Germinal center (tissue), 1 donor: ENCODE results near the gene LRRC18.

ENCODE experiments used
- DNase-seq: peaks from one replicate; pipeline ENCODE4 v3.0.0; 2012; ENCODE audit warnings: mixed read lengths, low spot score

LRRC18 gene

GRCh38 chr10:48939790-48940325, at the start of gene LRRC18:
LRRC18 (minus strand) TSS chr10:48939840; CDS start chr10:48914155, 25,685 bp downstream.
- DNase-seq: no peak

DNA sequence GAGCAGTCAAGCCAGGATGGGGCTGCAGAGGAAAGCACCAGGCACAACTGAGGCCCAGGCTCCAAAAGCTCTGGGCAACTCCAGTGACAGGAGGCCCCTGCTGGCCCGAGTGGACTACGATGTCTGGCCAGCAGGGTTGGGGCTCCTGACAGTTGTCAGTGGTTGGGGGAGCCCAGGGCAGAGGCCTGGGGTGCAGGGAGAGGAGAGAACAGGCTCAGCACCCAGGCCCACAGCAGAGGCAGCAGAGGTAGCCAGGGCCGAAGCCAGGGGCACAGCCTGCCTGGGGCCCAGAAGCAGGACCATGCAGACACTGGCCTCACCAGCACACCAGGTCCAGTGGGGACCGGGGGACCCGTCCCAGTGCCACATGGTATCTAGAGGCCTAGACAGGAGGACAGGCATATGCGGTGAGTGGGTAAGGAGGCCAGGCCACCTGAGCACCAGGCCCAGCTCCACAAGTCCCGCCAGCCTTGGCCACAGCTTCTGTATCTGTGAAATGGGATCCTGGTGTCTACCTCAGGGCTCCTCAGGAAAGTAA, 46.0 kb upstream of the LRRC18 start:
- no peak for DNase-seq

GRCh38 chr10:48983648-48984351, 44.2 kb upstream of the LRRC18 start:
- DNase-seq: no peak

GRCh38 chr10:48982584-48982983, 42.9 kb upstream of the LRRC18 start:
- DNase-seq: no peak

GRCh38 chr10:48981310-48981907, 41.8 kb upstream of the LRRC18 start:
- DNase-seq: peak; percentile 41

DNA sequence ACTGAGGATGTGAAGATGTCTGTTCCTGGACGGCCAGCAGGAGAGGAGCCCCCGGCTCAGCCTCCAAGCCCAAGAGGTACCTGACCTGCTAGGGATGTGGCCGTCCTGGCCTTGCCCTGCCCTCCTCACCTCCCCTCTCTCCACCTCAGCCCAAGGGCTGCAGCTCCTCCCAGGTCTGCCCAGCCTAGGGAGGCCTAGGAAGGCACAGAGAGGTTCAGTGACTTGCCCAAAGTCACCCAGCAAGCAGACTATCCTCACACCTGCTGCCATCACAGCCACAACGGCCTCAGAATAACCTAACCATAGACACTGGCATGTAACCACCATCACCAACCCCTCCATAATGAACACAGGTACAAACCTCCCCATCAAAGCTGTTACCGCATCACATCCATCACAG, 38.7 kb upstream of the LRRC18 start:
- DNase-seq: no peak

- no peak for DNase-seq
Measured at GRCh38 chr10:48976196-48976595, 36.6 kb upstream of the LRRC18 start.

DNA sequence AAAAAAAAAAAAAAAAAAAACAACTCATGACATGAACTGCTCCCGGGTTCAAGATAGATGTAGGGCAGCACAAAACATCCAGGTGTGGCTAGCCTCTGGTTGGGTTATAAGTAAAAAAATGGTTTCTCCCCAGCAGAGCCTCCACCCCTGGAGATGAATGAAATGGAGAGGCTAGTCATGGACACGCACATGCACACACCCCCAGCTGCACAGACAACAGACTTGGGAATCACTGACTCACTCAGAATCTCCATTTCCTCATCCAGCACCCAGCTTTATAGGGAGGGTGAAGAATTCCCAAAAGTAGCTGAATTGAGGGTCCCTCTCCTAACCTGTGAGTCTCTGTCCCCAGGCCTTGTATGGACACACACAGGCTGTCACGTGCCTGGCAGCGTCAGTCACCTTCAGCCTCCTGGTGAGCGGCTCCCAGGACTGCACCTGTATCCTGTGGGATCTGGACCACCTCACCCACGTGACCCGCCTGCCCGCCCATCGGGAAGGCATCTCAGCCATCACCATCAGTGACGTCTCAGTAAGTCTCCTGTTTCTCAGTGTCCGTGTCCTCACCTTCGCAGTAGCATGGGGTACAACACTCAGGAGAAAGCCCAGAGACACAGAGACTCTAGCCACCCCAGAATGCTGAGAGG, 35.0 kb upstream of the LRRC18 start:
- no peak for DNase-seq

GRCh38 chr10:48973065-48973464, 33.4 kb upstream of the LRRC18 start:
- no peak for DNase-seq

GRCh38 chr10:48970654-48971053, 31.0 kb upstream of the LRRC18 start:
- no peak for DNase-seq

DNA sequence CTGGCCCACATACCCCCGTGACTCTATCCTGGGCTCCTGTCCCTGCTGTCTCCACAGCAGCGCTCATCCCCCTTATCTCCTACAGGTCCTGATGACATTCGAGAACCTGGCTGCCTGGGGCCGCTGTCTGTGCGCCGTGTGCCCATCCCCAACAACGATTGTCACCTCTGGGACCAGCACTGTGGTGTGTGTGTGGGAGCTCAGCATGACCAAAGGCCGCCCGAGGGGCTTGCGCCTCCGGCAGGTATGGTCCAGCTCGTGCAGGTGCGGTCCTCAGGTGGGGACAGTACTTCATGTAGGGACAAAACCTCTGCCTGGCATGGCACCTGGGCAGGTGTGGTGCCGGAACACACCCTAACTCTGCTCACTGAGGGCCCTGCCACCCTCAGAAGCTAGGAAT, 30.4 kb upstream of the LRRC18 start:
- DNase-seq: no peak

- no peak for DNase-seq
Measured at GRCh38 chr10:48968036-48968435, 28.4 kb upstream of the LRRC18 start.

GRCh38 chr10:48965460-48965859, 25.8 kb upstream of the LRRC18 start:
- DNase-seq: no peak

- no peak for DNase-seq
Measured at GRCh38 chr10:48964038-48964437, 24.4 kb upstream of the LRRC18 start.

- no peak for DNase-seq
Measured at GRCh38 chr10:48958598-48959190, 19.1 kb upstream of the LRRC18 start.

DNA sequence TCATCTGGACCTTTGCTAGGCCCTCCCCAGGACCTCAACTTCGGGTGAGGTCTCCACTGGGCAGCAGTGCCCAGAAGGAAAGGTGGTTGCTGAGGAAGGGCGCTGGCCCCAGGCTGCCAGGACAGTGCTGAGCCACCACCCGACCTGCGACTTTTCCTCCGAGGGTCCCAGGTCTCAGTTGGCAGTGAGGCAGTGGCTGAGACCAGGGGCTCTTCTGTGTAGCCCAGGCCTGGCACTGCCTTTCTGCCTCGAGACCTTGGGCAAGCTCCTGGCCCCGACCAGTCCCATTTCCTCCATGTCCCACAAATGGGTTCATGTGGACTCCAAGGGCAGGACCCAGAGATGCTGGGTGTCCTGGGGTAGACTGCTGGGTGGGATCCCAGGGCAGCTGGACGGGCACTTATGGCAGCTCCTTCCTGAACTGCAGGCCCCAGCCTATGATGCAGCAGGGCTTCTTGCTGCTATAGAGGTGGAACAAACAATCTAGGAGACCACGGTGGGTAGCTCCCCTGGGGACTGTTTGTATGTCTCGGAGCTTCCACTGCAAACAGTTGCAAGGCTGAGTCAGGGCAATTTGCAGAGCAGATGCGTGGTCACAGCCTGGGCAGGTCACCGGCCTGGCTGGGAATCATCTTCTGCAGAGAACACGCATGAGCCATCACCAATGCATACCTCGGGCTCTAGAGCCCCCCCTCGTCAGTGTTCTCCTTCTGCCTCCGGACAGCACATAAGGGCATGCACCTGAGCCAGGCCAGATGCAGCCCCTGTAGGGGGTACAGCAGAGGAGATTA, 17.9 kb upstream of the LRRC18 start:
- DNase-seq: no peak

- no peak for DNase-seq
Measured at GRCh38 chr10:48951707-48952106, 12.1 kb upstream of the LRRC18 start.

DNA sequence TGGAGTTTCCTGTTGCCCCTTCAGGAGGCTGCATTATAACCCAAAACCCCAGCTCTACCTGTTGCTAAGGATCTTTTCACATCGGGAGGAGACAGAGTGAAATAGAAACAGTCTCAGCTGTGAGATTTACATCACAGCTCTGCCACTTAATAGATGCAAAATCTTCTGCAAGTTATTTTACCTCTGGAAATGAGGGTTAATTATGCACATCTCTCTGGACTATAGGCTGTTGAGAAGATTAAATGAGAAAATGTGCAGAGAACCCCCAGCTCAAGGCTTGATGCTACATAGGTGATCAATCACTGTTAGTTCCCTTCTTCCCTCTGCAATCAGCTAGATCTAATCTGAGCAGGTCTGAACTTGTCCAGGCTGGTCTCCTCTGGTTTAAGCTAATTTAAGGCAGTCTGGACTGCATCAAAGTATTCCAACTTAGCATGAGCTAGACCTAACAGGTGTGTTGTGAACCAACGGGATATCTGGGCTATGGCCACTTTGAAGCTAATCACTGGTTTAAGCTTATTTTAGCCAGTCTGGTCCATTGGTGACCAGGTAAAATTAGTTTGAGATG, 8.9 kb upstream of the LRRC18 start:
- DNase-seq: no peak

DNA sequence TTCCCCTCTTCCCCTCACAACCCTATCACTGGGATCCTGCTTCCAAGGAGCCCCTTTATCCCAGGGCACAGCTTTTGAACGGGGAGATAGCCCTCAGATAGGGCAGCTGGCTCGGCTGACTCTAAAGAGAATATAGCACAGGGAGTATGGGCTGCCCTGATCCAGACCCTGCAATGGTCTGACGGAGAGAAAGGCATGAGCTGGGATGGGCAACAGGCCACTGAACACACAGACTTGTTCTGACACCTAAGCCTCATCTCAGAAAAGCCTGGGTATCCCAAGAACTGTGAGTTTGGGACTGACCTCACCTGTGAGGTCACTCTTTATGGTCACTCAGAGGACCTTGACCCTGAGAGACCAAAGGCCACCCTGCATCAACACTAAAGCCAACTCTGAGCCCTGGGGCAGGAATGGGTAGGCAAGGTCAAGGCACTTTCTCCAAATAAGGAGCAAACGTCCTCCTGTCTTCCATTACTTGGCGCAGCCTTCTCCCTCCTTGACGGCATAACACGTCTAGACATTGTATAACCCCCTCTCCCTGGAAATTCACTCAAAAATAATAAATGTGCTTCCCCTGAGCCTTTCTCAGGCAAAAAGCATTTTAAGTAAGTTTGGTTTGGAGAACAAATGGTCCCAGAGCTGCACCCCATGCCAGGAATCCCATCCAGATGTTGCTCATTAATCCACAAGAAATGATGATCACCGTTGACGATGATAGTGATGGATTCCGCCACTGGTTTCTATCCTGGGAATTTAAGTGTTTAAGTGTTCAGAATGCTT, 8.2 kb upstream of the LRRC18 start:
- no peak for DNase-seq

DNA sequence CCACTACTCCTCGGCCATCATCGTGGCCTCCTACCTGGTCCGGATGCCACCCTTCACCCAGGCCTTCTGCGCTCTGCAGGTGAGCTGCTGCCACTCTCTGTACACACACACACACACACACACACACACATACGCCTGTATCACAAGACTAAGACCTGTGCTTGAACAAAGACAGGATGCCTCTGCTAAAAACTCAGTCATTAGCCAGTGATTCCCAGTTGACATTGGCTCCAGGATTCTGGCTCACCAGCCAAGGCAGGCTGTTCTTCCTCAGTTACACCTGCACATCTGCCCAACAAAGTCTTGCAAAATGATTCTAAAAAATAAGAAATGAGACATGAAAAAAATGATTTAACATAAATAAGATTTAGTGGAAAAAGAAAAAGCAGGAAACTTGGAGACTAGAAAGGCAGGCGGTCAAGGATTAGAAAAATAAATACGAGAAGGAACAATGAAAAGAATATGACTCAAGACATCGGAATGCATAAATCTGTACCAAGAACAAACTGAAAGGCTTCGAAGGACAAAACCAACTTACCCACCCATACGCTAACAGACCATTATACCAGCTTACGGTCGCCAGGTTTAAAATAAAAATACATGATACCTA, 7.4 kb upstream of the LRRC18 start:
- DNase-seq: no peak
